Hindlimb muscle (tissue), 1 donor: ENCODE measurements around the gene PLCXD1. TPM values are rescaled to one million over a fixed set of nuclear protein-coding genes. Genes with fewer than 3 reads are reported as not detected.

Experiments used
- DNase-seq: peaks from one replicate; pipeline ENCODE4 v3.0.0-alpha.2; 2013
- polyA plus RNA-seq: library from polyadenylated mRNA; unstranded; fragments of 120-200 nt; gene quantifications from one replicate; pipeline ENCODE4 v1.2.1, GENCODE V29; 2013; ENCODE audit not compliant: insufficient read length

Gene PLCXD1
- polyA plus RNA-seq, 1 donor: 18.5 TPM

DNA sequence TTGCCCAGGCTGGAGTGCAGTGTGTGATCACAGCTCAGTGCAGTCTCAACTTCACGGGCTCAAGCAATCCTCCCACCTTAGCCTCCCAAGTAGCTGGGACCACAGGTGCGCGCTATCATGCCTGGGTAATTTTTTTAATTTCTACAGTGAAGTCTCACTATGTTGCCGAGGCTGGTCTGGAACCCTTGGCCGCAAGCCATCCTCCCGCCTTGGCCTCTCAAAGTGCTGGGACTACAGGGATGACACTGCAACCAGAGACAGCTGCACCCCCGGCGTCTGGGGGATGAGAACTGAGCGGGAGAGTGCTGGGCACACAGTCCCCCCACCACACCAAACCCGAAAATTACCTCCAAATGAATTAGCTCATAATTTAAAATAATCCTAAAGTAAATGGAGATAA, 70.6 kb downstream of the PLCXD1 start:
- no peak for DNase-seq

DNA sequence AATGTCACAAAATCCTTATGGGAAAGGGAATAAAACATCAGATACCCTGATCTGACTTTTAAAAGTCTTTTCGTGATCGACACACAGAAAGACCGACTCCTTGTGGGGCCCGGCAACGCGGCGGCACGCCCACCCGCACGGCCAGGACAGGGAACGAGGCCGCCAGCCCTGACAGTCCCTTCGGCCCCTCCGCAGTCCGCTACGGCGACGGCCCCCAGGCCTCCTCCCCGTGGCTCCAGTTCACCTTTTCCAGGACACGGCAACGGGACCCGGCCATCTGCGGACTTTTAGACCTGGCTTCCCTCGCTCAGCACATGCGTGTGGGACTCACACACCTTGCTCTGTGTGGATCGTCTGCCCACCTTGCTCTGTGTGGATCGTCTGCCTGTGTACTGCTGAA, 71.0 kb downstream of the PLCXD1 start:
- DNase-seq: no peak

DNA sequence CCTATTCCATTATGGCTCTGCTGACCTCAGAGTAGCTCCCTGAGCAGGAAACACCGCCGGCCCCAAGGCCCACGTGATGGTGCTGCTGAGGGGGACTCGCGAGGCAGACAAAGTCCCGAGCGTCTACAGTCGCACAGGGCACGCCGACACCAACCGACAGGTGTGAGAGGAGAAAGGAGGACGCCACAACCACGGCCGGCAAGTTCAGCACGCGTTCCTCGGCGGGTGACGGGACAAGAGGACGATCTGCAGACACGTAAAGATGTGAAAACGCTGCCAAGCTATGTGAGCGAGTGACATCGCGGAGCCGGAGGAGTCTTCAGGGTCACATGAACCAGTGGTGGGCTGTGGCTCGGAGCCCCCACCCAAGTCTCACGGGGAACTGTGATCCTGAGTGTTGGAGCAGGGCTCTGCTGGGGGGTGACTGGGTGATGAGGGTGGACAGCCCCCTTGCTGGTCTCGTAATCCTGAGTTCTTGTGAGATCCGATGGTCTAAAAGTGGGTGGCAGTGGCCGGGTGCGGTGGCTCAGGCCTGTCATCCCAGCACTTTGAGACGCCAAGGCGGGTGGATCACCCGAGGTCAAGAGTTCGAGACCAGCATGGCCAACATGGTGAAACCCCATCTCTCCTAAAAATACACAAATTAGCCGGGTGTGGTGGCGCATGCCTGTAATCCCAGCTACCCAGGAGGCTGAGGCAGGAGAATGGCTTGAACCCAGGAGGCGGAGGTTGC, 71.6 kb downstream of the PLCXD1 start:
- no peak for DNase-seq

Other genes with a start within 250 kb of the PLCXD1 start
- gene GTPBP6, start 37.4 kb downstream of the PLCXD1 start, polyA plus RNA-seq: 62.7 TPM
- gene PPP2R3B, start 105.5 kb downstream of the PLCXD1 start, polyA plus RNA-seq: 282 TPM